Mesenchymal stem cell (in vitro differentiated cells and primary cell): ENCODE data around the gene SCN2A.

ENCODE experiments used
- DNase-seq: peaks from one replicate; pipeline ENCODE4 v3.0.0-alpha.2; 2013
- H2AFZ ChIP-seq: one replicate; pipeline ENCODE4 v1.6.1; 2013; ENCODE audit warnings: low read depth, mild to moderate bottlenecking, control low read depth, inconsistent platforms, low read length, moderate library complexity
- H2AK5ac ChIP-seq: 2 replicates; pipeline ENCODE4 v1.6.1; 2013; ENCODE audit warnings: low read length, moderate library complexity, mild to moderate bottlenecking, inconsistent platforms; ENCODE audit not compliant: severe bottlenecking
- H2BK120ac ChIP-seq: one replicate; pipeline ENCODE4 v1.6.1; 2013; ENCODE audit warnings: low read depth, mild to moderate bottlenecking, inconsistent platforms, low read length, moderate library complexity
- H2BK12ac ChIP-seq, 2 experiments: one replicate each; pipeline ENCODE4 v1.6.1; 2013; ENCODE audit warnings: inconsistent platforms in 2 of 2, low read length in 2 of 2, mild to moderate bottlenecking in 2 of 2, moderate library complexity in 2 of 2, control low read depth in 1 of 2
- H2BK15ac ChIP-seq: one replicate; pipeline ENCODE4 v1.6.1; 2013; ENCODE audit warnings: mild to moderate bottlenecking, low read depth, inconsistent platforms; ENCODE audit not compliant: poor library complexity, severe bottlenecking
- H2BK5ac ChIP-seq: 2 replicates; pipeline ENCODE4 v1.6.1; 2013; ENCODE audit warnings: low read depth, mild to moderate bottlenecking, low read length, control low read depth, inconsistent platforms; ENCODE audit not compliant: poor library complexity, severe bottlenecking
- H3K14ac ChIP-seq, 2 experiments: one replicate each; pipeline ENCODE4 v1.6.1; 2013; ENCODE audit warnings: inconsistent platforms in 2 of 2, low read length in 2 of 2, control low read depth in 1 of 2, mild to moderate bottlenecking in 1 of 2, moderate library complexity in 1 of 2
- H3K18ac ChIP-seq, 2 experiments: one replicate each; pipeline ENCODE4 v1.6.1; 2013; ENCODE audit warnings: inconsistent platforms in 2 of 2, low read length in 2 of 2, control low read depth in 1 of 2, low read depth in 1 of 2, mild to moderate bottlenecking in 1 of 2
- H3K23ac ChIP-seq, 2 experiments: one replicate each; pipeline ENCODE4 v1.6.1; 2013; ENCODE audit warnings: inconsistent platforms in 2 of 2, low read length in 2 of 2, mild to moderate bottlenecking in 2 of 2, moderate library complexity in 2 of 2, control low read depth in 1 of 2
- H3K27ac ChIP-seq: 2 replicates; pipeline ENCODE4 v1.5.1; 2013; ENCODE audit warnings: mild to moderate bottlenecking, moderate library complexity, low read length, control low read depth, inconsistent platforms; ENCODE audit not compliant: poor library complexity, severe bottlenecking
- H3K27me3 ChIP-seq, 2 experiments: 2 replicates each; pipeline versions ENCODE4 v1.6.1 to v1.7.0; 2013; ENCODE audit warnings: low read length in 2 of 2, mild to moderate bottlenecking in 2 of 2, moderate library complexity in 2 of 2, control low read depth in 1 of 2, inconsistent platforms in 1 of 2; ENCODE audit not compliant: control insufficient read depth in 1 of 2, insufficient read depth in 1 of 2
- H3K36me3 ChIP-seq, 2 experiments: 2 replicates each; pipeline versions ENCODE4 v1.6.1 to v1.7.0; 2013; ENCODE audit warnings: low read length in 2 of 2, control low read depth in 1 of 2, inconsistent platforms in 1 of 2, low read depth in 1 of 2, mild to moderate bottlenecking in 1 of 2; ENCODE audit not compliant: insufficient read depth in 2 of 2, control insufficient read depth in 1 of 2
- H3K4ac ChIP-seq, 2 experiments: one replicate each; pipeline ENCODE4 v1.6.1; 2013; ENCODE audit warnings: inconsistent platforms in 2 of 2, low read length in 2 of 2, mild to moderate bottlenecking in 2 of 2, moderate library complexity in 2 of 2, control low read depth in 1 of 2, low read depth in 1 of 2
- H3K4me1 ChIP-seq: 2 replicates; pipeline ENCODE4 v1.6.1; 2013; ENCODE audit warnings: low read depth, low read length, control low read depth; ENCODE audit not compliant: control insufficient read depth, insufficient read depth
- H3K4me2 ChIP-seq: 2 replicates; pipeline ENCODE4 v1.6.1; 2013; ENCODE audit warnings: low read length, mild to moderate bottlenecking, inconsistent platforms; ENCODE audit not compliant: poor library complexity, severe bottlenecking
- H3K4me3 ChIP-seq, 2 experiments: 2 replicates each; pipeline versions ENCODE4 v1.5.1 to v1.7.0; 2013; ENCODE audit warnings: low read length in 2 of 2, mild to moderate bottlenecking in 2 of 2, control low read depth in 1 of 2, low read depth in 1 of 2; ENCODE audit not compliant: insufficient read depth in 1 of 2
- H3K79me1 ChIP-seq: replicated peaks from 2 replicates; pipeline ENCODE4 v1.6.1; 2013; ENCODE audit warnings: mild to moderate bottlenecking, control low read depth, low read length, inconsistent platforms; ENCODE audit not compliant: poor library complexity, severe bottlenecking
- H3K9ac ChIP-seq: 2 replicates; pipeline ENCODE4 v1.7.0; 2013; ENCODE audit warnings: mild to moderate bottlenecking, low read length, moderate library complexity
- H3K9me3 ChIP-seq: 2 replicates; pipeline ENCODE4 v1.7.0; 2013; ENCODE audit warnings: mild to moderate bottlenecking, low read length; ENCODE audit not compliant: control insufficient read depth
- H4K8ac ChIP-seq: one replicate; pipeline ENCODE4 v1.6.1; 2013; ENCODE audit warnings: inconsistent platforms, mild to moderate bottlenecking, low read length, moderate library complexity
- H4K91ac ChIP-seq: one replicate; pipeline ENCODE4 v1.6.1; 2013; ENCODE audit warnings: mild to moderate bottlenecking, low read length, inconsistent platforms
- WGBS: methylation state at CpG from one replicate; pipeline ENCODE4 v1.1.7; 2013; ENCODE audit warnings: mixed read lengths; 5-methylcytosine and 5-hydroxymethylcytosine counted together

Gene SCN2A

GRCh38 chr2:165431014-165431413 is 191.8 kb downstream of the SCN2A start:
- no peak overlapping the region for H3K4me2 ChIP-seq
- H4K8ac ChIP-seq = no peak overlapping the region
- no peak overlapping the region for H3K27ac ChIP-seq
- H3K14ac ChIP-seq = no peak overlapping the region
- no peaks in the 10 kb centered on the region for H3K9me3 ChIP-seq
- H3K4me3 ChIP-seq = no peak overlapping the region
- no peak overlapping the region for H2BK120ac ChIP-seq
- H2AFZ ChIP-seq = no peak overlapping the region
- H2BK15ac ChIP-seq = no peak overlapping the region
- H2AK5ac ChIP-seq = no peak overlapping the region
- no peaks in the 10 kb centered on the region for H3K79me1 ChIP-seq
- H4K91ac ChIP-seq = no peak overlapping the region
- H3K27me3 ChIP-seq = no peaks in the 10 kb centered on the region
- H3K9ac ChIP-seq = no peak overlapping the region
- H3K23ac ChIP-seq = no peak overlapping the region
- DNase-seq = no peak
- H3K18ac ChIP-seq = no peak overlapping the region
- H3K4me1 ChIP-seq = no peaks in the 10 kb centered on the region
- no peak overlapping the region for H2BK12ac ChIP-seq
- H3K4ac ChIP-seq = no peak overlapping the region
- no peaks in the 10 kb centered on the region for H3K36me3 ChIP-seq
- H2BK5ac ChIP-seq = no peak overlapping the region

- no peaks in the 10 kb centered on the region for H3K36me3 ChIP-seq
Measured at GRCh38 chr2:165432234-165432966, 193.2 kb downstream of the SCN2A start.

GRCh38 chr2:165434865-165435496 is 195.8 kb downstream of the SCN2A start:
- Histone ChIP-seq H3K27ac (no peak overlapping the region), H2AK5ac (no peak overlapping the region), H2AFZ (no peak overlapping the region), H3K27me3 (no peaks in the 10 kb centered on the region), H3K23ac (no peak overlapping the region), H3K79me1 (no peaks in the 10 kb centered on the region), H4K8ac (no peak overlapping the region), H2BK15ac (no peak overlapping the region), H3K4me3 (no peak overlapping the region), H3K36me3 (no peaks in the 10 kb centered on the region), H3K14ac (no peak overlapping the region), H2BK5ac (no peak overlapping the region), H2BK12ac (no peak overlapping the region), H3K18ac (no peak overlapping the region), H3K9me3 (no peaks in the 10 kb centered on the region), H3K9ac (no peak overlapping the region), H3K4ac (no peak overlapping the region), H3K4me2 (no peak overlapping the region), H3K4me1 (no peaks in the 10 kb centered on the region), H4K91ac (no peak overlapping the region), H2BK120ac (no peak overlapping the region)
- WGBS = 13% methylated on average over 1 of the region's 1 CpG
- DNase-seq = no peak

More at GRCh38 chr2:165432234-165432966, 193.2 kb downstream of the SCN2A start:
- no peak overlapping the region for H3K9ac ChIP-seq
- no peaks in the 10 kb centered on the region for H3K4me1 ChIP-seq
- H3K79me1 ChIP-seq = no peaks in the 10 kb centered on the region
- no peak overlapping the region for H2BK15ac ChIP-seq
- no peak overlapping the region for H2BK120ac ChIP-seq
- no peak overlapping the region for H2BK5ac ChIP-seq
- no peaks in the 10 kb centered on the region for H3K9me3 ChIP-seq
- H3K27me3 ChIP-seq = no peaks in the 10 kb centered on the region
- no peak overlapping the region for H4K91ac ChIP-seq
- H2BK12ac ChIP-seq = no peak overlapping the region
- no peak overlapping the region for H3K23ac ChIP-seq
- H3K18ac ChIP-seq = no peak overlapping the region
- H2AK5ac ChIP-seq = no peak overlapping the region
- DNase-seq = no peak
- no peak overlapping the region for H4K8ac ChIP-seq
- no peak overlapping the region for H3K4me2 ChIP-seq
- no peak overlapping the region for H3K14ac ChIP-seq
- H3K27ac ChIP-seq = no peak overlapping the region
- no peak overlapping the region for H2AFZ ChIP-seq
- H3K4ac ChIP-seq = no peak overlapping the region
- no peak overlapping the region for H3K4me3 ChIP-seq

- Histone ChIP-seq H2BK5ac (no peak overlapping the region), H3K4ac (no peak overlapping the region), H3K4me3 (no peak overlapping the region), H3K4me2 (no peak overlapping the region), H3K18ac (no peak overlapping the region), H2BK12ac (no peak overlapping the region), H3K79me1 (no peaks in the 10 kb centered on the region), H3K4me1 (no peaks in the 10 kb centered on the region), H4K8ac (no peak overlapping the region), H3K9ac (no peak overlapping the region), H3K23ac (no peak overlapping the region), H2AK5ac (no peak overlapping the region), H3K27ac (no peak overlapping the region), H3K27me3 (no peaks in the 10 kb centered on the region), H4K91ac (no peak overlapping the region), H2AFZ (no peak overlapping the region), H3K9me3 (no peaks in the 10 kb centered on the region), H2BK120ac (no peak overlapping the region), H3K14ac (no peak overlapping the region), H2BK15ac (no peak overlapping the region), H3K36me3 (no peaks in the 10 kb centered on the region)
- WGBS = 79% methylated on average over 1 of the region's 1 CpG
- no peak for DNase-seq
Measured at GRCh38 chr2:165435611-165436010, 196.4 kb downstream of the SCN2A start.
